Measurements from ENCODE around the gene ALOXE3.
"Not testable (repeated sequence)": the region's sequence is repeated elsewhere in the genome, so short reads cannot be mapped to it uniquely, and the experiment has no call there.

Gene ALOXE3

GRCh38 chr17:8062435-8062806 is 55.9 kb downstream of the ALOXE3 start:
- Mint-ChIP-seq H3K27me3 (peaks cover 19% of the 10 kb centered on the region), H3K4me1 (no peaks in the 10 kb centered on the region), H3K27ac (no peak overlapping the region), H3K4me3 (no peak overlapping the region), H3K9me3 (no peaks in the 10 kb centered on the region), H3K36me3 (no peaks in the 10 kb centered on the region)
- no peak for DNase-seq (ENCODE audit: low spot score in 2 of 2)
- no peak for ATAC-seq (ENCODE audit: low read depth)

GRCh38 chr17:8061851-8062250 is 56.5 kb downstream of the ALOXE3 start:
- H3K27me3 Mint-ChIP-seq = peaks cover 19% of the 10 kb centered on the region
- not testable (repeated sequence) for H3K27ac Mint-ChIP-seq; DNase-seq (ENCODE audit: low spot score in 2 of 2); H3K36me3 Mint-ChIP-seq; H3K4me1 Mint-ChIP-seq; ATAC-seq (ENCODE audit: low read depth); H3K4me3 Mint-ChIP-seq; H3K9me3 Mint-ChIP-seq

GRCh38 chr17:8060274-8060673 is 58.0 kb downstream of the ALOXE3 start:
- Mint-ChIP-seq H3K4me3 (no peak overlapping the region), H3K9me3 (no peaks in the 10 kb centered on the region), H3K4me1 (peaks cover 13% of the 10 kb centered on the region), H3K27me3 (peaks cover 17% of the 10 kb centered on the region), H3K36me3 (no peaks in the 10 kb centered on the region), H3K27ac (no peak overlapping the region)
- peak; percentile 54 for ATAC-seq (ENCODE audit: low read depth)
- peak; percentile 77 to 83 for DNase-seq (ENCODE audit: low spot score in 2 of 2)

- no peaks in the 10 kb centered on the region for H3K9me3 Mint-ChIP-seq
- H3K36me3 Mint-ChIP-seq = no peaks in the 10 kb centered on the region
- ATAC-seq (ENCODE audit: low read depth) = no peak
- peaks cover 13% of the 10 kb centered on the region for H3K4me1 Mint-ChIP-seq
- H3K4me3 Mint-ChIP-seq = no peak overlapping the region
- no peak for DNase-seq (ENCODE audit: low spot score in 2 of 2)
- peaks cover 13% of the 10 kb centered on the region for H3K27me3 Mint-ChIP-seq
- no peak overlapping the region for H3K27ac Mint-ChIP-seq
Measured at GRCh38 chr17:8059131-8059530, 59.2 kb downstream of the ALOXE3 start.

- H3K27me3 Mint-ChIP-seq = peaks cover 7% of the 10 kb centered on the region
- no peak overlapping the region for H3K4me3 Mint-ChIP-seq
- peaks cover 13% of the 10 kb centered on the region for H3K4me1 Mint-ChIP-seq
- H3K9me3 Mint-ChIP-seq = no peaks in the 10 kb centered on the region
- H3K27ac Mint-ChIP-seq = no peak overlapping the region
- no peaks in the 10 kb centered on the region for H3K36me3 Mint-ChIP-seq
- ATAC-seq (ENCODE audit: low read depth) (peak; percentile 82), DNase-seq (ENCODE audit: low spot score in 2 of 2) (peak in 1 of 2 donors; percentile 74)
Measured at GRCh38 chr17:8057691-8058114, 60.6 kb downstream of the ALOXE3 start.

- Mint-ChIP-seq H3K4me3 (peak overlapping the region; percentile 18), H3K27ac (no peak overlapping the region), H3K9me3 (no peaks in the 10 kb centered on the region), H3K27me3 (peaks cover 3% of the 10 kb centered on the region), H3K36me3 (no peaks in the 10 kb centered on the region), H3K4me1 (peaks cover 13% of the 10 kb centered on the region)
- no peak for ATAC-seq (ENCODE audit: low read depth)
- DNase-seq (ENCODE audit: low spot score in 2 of 2) = no peak
Measured at GRCh38 chr17:8056976-8057625, 61.2 kb downstream of the ALOXE3 start.

- H3K27ac Mint-ChIP-seq = no peak overlapping the region
- H3K4me3 Mint-ChIP-seq = peak overlapping the region; percentile 18
- H3K36me3 Mint-ChIP-seq = no peaks in the 10 kb centered on the region
- no peaks in the 10 kb centered on the region for H3K27me3 Mint-ChIP-seq
- DNase-seq (ENCODE audit: low spot score in 2 of 2) (no peak), ATAC-seq (ENCODE audit: low read depth) (peak; percentile 50)
- H3K9me3 Mint-ChIP-seq = no peaks in the 10 kb centered on the region
- peaks cover 13% of the 10 kb centered on the region for H3K4me1 Mint-ChIP-seq
Measured at GRCh38 chr17:8056232-8056975, 61.9 kb downstream of the ALOXE3 start.

- H3K9me3 Mint-ChIP-seq = no peaks in the 10 kb centered on the region
- no peaks in the 10 kb centered on the region for H3K36me3 Mint-ChIP-seq
- ATAC-seq (ENCODE audit: low read depth) = no peak
- no peak overlapping the region for H3K4me3 Mint-ChIP-seq
- H3K27ac Mint-ChIP-seq = no peak overlapping the region
- H3K4me1 Mint-ChIP-seq = peaks cover 13% of the 10 kb centered on the region
- no peak for DNase-seq (ENCODE audit: low spot score in 2 of 2)
- H3K27me3 Mint-ChIP-seq = no peaks in the 10 kb centered on the region
Measured at GRCh38 chr17:8055851-8056231, 62.5 kb downstream of the ALOXE3 start.

- DNase-seq (ENCODE audit: low spot score in 2 of 2) = no peak
- H3K36me3 Mint-ChIP-seq = no peaks in the 10 kb centered on the region
- H3K4me1 Mint-ChIP-seq = peaks cover 13% of the 10 kb centered on the region
- H3K27ac Mint-ChIP-seq = no peak overlapping the region
- H3K9me3 Mint-ChIP-seq = no peaks in the 10 kb centered on the region
- H3K27me3 Mint-ChIP-seq = peaks cover under 1% of the 10 kb centered on the region
- ATAC-seq (ENCODE audit: low read depth) = no peak
- H3K4me3 Mint-ChIP-seq = no peak overlapping the region
Measured at GRCh38 chr17:8053600-8053999, 64.7 kb downstream of the ALOXE3 start.

GRCh38 chr17:8052256-8053252 is 65.8 kb downstream of the ALOXE3 start:
- DNase-seq (ENCODE audit: low spot score in 2 of 2) (no peak), ATAC-seq (ENCODE audit: low read depth) (no peak)
- Mint-ChIP-seq H3K4me3 (no peak overlapping the region), H3K36me3 (no peaks in the 10 kb centered on the region), H3K27ac (no peak overlapping the region), H3K4me1 (peaks cover 13% of the 10 kb centered on the region), H3K9me3 (no peaks in the 10 kb centered on the region), H3K27me3 (peaks cover 1% of the 10 kb centered on the region)

- DNase-seq (ENCODE audit: low spot score in 2 of 2) (no peak), ATAC-seq (ENCODE audit: low read depth) (no peak)
- Mint-ChIP-seq H3K9me3 (no peaks in the 10 kb centered on the region), H3K27ac (no peak overlapping the region), H3K36me3 (no peaks in the 10 kb centered on the region), H3K4me3 (no peak overlapping the region), H3K27me3 (peaks cover 1% of the 10 kb centered on the region), H3K4me1 (peaks cover 10% of the 10 kb centered on the region)
Measured at GRCh38 chr17:8051831-8052230, 66.5 kb downstream of the ALOXE3 start.

GRCh38 chr17:8048736-8049135 is 69.6 kb downstream of the ALOXE3 start:
- Mint-ChIP-seq H3K27me3 (peaks cover 5% of the 10 kb centered on the region), H3K36me3 (no peaks in the 10 kb centered on the region), H3K4me3 (no peak overlapping the region), H3K4me1 (no peaks in the 10 kb centered on the region), H3K9me3 (no peaks in the 10 kb centered on the region), H3K27ac (no peak overlapping the region)
- no peak for ATAC-seq (ENCODE audit: low read depth)
- no peak for DNase-seq (ENCODE audit: low spot score in 2 of 2)

- Mint-ChIP-seq H3K36me3 (no peaks in the 10 kb centered on the region), H3K27me3 (peaks cover 8% of the 10 kb centered on the region), H3K4me3 (no peak overlapping the region), H3K4me1 (no peaks in the 10 kb centered on the region), H3K9me3 (no peaks in the 10 kb centered on the region), H3K27ac (no peak overlapping the region)
- DNase-seq (ENCODE audit: low spot score in 2 of 2) (no peak), ATAC-seq (ENCODE audit: low read depth) (no peak)
Measured at GRCh38 chr17:8048236-8048635, 70.1 kb downstream of the ALOXE3 start.

- H3K9me3 Mint-ChIP-seq = no peaks in the 10 kb centered on the region
- H3K27ac Mint-ChIP-seq = no peak overlapping the region
- no peak overlapping the region for H3K4me3 Mint-ChIP-seq
- H3K4me1 Mint-ChIP-seq = no peaks in the 10 kb centered on the region
- H3K27me3 Mint-ChIP-seq = peaks cover 9% of the 10 kb centered on the region
- no peaks in the 10 kb centered on the region for H3K36me3 Mint-ChIP-seq
- no peak for DNase-seq (ENCODE audit: low spot score in 2 of 2)
- no peak for ATAC-seq (ENCODE audit: low read depth)
Measured at GRCh38 chr17:8047769-8048110, 70.6 kb downstream of the ALOXE3 start.

Measured in memory B cell (primary cell).